ENCODE results near the gene ACMSD.
"Not testable (repeated sequence)": the region's sequence is repeated elsewhere in the genome, so short reads cannot be mapped to it uniquely, and the experiment has no call there.

The ACMSD gene

DNA sequence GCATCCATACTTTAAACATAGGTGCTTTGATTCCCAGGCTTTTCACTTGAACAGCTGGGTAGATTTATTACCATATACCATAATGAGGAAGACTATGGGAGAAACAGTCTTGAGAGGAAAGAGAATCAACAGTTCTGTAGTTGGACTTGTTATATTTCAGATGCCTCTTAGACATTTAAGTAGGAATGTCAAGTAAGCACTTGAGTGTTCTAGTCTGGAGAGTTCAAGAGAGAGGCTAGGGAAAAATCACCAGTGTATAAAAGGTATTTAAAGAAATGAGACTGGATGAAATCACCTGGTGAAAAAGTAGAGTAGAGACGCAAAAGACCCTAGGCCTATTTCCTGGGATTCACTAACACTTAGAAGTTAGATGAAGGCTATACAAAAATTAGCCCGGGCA lies 66.8 kb downstream of the ACMSD start:
- DNase-seq (ENCODE audit: low read depth, low spot score): no peak

DNA sequence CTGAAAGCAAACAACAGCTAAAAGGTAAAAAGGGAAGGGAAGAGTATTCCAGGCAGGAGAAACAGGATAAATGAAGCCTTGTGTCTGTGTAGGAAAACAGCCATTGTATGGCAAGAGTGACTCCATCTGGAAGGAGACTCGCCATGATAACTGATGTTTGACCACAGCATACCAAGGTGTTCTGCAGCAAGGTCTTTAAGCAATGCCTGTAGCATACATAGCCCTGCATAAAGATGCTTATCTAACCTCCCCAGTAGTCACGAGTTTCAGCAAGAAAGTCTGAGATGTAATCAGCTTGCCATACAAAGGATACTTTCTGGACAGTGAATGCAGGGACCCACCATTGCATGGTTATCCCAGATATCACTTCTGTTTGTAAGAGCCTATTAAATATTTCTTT lies 68.3 kb downstream of the ACMSD start:
- DNase-seq (ENCODE audit: low read depth, low spot score): no peak

DNA sequence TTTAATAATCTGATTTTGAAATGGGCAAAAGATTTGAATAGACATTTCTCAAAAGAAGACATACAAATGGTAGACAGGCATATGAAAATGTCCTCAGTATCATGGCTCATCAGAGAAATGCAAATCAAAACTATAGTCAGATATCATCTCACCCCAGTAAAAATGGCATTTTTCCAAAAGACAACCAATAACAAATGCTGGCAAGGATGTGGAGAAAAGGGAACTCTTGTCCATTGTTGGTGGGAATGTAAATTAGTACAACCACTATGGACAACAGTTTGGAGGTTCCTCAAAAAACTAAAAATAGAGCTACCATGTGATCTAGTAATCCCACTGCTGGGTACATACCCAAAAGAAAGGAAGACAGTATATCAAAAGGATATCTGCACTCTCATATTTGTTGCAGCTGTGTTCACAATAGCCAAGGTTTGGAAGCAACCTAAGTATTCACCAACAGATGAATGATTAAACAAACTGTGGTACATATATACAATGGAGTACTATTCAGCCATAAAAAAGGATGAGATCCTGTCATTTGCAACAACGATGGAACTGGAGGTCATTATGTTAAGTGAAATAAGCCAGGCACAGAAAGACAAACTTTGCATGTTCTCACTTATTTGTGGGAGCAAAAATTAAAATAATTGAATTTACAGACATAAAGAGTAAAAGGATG lies 69.2 kb downstream of the ACMSD start:
- DNase-seq (ENCODE audit: low read depth, low spot score): not testable (repeated sequence)

DNA sequence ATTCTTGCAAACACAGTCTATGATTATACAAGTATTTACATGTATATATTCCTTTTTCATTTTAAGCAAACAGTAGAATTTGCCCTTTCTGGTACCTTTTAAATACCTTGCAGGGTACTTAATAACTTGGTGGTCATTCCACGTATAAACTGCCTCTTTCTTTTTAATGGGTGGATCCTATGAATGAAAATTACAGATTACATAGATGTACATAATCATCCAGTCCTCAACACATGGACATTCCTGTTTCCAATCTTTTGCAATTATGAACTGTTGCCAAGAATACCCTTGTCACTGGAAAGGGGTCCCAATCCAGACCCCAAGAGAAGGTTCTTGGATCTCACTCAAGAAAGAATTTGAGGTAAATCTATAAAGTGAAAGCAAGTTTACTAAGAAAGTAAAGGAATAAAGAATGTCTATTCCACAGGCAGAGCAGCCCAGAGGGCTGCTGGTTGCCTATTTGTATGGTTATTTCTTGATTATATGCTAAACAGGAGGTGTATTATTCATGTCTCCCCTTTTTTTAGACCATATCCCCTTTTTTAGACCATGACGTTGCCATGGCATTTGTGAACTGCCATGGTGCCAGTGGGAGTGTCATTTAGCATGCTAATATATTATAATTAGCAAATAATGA lies 72.5 kb downstream of the ACMSD start:
- DNase-seq (ENCODE audit: low read depth, low spot score): no peak

DNA sequence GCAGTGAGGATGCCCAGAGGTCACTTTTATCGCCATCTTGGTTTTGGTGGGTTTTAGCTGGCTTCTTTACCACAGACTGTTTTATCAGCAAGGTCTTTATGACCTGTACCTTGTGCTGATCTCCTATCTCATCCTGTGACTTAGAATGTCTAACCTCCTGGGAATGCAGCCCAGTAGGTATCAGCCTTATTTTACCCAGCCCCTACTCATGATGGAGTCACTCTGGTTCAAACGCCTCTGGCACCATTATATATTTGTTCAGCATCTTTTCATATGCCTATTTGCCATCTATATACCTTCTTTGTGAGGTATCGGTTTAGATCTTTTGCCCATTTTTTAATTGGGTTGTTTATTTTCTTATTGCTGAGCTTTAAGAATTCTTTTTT lies 73.0 kb downstream of the ACMSD start:
- DNase-seq (ENCODE audit: low read depth, low spot score): no peak

DNA sequence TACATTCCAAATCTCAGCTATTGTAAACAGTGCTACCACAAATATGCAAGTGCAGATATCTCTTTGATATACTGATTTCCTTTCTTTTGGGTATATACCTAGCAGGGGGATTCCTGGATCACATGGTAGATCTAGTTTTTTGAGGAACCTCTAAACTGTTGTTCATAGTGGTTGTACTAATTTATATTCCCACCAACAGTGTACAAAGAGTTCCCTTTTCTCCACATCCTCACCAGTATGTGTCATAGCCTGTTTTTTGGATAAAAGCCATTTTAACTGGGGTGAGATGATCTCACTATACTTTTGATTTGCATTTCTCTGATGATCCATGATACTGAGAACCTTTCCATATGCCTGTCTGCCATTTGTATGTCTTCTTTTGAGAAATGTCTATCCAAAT lies 73.9 kb downstream of the ACMSD start:
- DNase-seq (ENCODE audit: low read depth, low spot score): no peak

DNA sequence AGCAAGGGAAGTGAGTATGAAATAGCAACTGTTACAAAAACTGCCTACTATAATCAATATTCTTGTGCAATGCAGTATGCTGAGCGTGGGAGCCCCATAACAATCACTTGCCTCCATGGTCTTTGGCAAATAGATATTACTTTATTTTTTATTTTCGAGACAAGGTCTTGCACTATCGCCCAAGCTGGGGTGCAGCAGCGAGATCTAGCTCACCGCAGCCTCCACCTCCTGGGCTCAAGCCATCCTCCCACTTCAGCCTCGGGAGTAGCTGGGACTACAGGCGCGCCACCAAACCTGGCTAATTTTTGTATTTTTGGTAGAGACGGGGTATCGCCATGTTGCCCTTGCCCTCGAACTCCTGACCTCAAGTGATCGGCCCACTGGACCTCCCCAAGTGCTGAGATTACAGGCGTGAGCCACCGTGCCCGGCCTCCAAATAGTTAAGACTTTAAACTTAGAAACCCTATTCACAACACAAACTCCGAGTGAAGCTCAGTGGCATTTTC lies 79.0 kb downstream of the ACMSD start:
- no peak for DNase-seq (ENCODE audit: low read depth, low spot score)

DNA sequence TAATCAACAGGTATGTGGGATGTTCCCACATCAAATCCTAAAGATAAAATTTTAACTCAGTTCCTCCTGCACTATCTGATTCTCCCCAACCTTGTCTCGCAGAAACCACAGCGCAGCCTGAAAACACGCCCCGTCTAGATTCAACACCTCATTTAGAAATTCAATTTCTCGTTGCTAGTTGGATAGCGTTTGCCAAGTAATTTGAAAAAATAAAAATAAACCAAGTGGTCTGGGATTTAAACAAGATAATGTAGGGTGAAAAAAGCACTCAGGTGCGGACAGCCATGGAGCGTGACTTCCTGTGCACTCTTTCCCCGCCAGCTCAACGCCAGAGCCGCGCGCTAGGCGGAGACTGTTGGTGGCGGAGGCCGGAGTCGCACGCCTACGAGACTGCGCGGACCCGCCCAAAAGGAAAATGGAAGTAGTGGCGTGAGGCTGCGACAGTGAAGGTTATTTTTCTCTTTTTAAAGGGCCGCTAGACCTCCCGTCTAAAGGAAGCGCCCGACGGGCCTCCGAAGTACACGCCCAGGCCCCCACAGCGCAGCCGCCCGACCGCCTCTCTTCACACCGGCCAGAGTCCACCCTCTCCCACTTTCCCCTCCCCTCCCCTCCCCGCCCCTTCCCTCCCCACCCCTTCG lies 79.6 kb downstream of the ACMSD start:
- DNase-seq (ENCODE audit: low read depth, low spot score): peak; percentile 82

DNA sequence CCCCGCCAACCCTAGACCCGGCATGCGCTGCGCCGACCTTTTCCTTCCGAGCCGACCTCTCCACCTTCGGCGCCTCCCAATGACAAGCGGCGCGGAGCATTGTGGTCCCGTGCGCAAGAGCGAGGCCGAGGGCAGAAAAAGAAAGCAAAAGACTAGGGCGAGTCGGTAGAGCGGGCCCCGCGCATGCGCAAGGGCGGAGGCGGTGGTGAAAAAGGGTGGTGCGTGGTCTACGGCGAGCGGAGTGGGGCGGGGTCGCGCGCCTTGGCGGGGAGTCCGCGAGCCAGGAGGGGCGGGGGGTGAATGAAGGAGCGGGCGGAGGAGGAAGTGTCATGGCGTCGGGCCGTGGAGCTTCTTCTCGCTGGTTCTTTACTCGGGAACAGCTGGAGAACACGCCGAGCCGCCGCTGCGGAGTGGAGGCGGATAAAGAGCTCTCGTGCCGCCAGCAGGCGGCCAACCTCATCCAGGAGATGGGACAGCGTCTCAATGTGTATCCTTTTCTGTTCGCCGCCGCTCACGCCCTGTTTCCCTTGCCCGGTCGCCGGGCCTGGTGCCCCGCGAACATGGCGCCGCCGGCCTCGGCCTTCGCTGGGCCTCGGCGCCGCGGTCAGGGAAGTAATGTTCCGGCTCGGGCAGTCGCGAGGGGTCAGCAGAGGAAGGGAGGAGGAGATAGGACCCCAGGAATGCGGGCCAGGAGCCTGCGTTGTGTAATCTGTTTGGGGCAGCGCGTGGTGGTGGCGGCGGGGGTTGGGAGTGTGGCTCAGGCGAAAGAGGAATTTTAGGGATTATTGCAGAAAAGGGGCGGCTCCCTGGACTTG lies 80.3 kb downstream of the ACMSD start, which contains the start of gene CCNT2:
TSS of gene CCNT2 (plus strand) at position 297 of the 815 bp plus-strand sequence. CDS start at position 330, 33 bp downstream.
- peak; percentile 99 for DNase-seq (ENCODE audit: low read depth, low spot score)

DNA sequence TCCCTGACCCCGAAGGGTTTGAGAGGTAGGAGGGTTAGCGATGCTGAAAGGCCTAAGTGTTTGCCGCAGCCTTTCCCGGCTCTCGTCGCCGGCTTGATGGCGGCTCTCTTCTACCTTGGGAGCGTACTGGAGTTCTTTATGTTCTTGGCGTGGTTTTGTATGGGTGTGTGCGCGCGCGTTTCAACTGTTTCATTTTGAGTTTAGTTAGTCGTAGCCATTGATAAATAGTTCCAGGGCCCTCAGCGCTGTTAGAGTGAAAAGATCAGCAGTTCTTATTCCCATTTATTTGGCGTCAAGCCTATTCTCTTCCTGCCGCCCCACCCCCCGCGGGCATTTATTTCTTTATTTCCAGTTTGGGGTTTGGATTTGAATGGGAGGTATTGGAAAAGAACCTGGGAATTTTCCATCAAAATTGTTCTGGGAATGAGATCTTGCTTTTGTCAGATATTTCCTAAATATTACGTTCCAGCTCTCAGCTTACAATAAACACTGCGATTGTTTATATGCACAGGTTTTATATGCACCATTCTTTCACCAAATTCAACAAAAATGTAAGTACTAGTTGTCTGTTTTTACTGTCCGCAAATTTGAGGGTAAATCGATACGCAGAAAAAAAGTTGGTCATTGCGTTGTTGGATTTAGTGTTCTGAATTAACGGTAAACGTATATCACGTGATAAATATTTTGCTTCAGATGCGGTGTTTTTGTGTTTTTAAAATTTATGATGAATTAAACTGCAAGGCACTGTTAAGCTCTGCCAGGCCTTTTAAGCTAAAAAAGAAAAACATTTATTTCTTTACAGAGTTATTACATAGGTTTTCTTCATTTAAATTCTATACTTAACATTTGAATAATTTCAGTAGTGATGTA lies 81.2 kb downstream of the ACMSD start:
- DNase-seq (ENCODE audit: low read depth, low spot score): peak; percentile 16

DNA sequence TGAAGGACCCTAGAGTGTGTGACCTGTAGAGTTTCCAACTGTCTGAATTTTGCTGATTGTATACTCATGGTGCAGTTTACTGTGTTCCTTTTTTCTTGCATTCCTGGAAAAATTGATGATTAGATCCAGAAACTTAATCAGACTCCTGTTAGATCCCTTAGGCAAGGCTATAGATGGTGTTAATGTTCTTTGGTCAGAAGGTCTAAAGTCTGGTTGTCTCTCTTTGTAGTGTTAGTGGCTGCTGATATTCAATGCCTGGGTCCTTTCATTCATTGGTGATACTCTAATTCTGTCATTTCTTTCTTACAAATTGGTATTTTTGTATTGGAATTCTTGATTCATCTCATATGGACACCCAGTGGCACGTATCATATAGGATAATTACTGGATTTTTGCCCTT lies 86.5 kb downstream of the ACMSD start:
- no peak for DNase-seq (ENCODE audit: low read depth, low spot score)

DNA sequence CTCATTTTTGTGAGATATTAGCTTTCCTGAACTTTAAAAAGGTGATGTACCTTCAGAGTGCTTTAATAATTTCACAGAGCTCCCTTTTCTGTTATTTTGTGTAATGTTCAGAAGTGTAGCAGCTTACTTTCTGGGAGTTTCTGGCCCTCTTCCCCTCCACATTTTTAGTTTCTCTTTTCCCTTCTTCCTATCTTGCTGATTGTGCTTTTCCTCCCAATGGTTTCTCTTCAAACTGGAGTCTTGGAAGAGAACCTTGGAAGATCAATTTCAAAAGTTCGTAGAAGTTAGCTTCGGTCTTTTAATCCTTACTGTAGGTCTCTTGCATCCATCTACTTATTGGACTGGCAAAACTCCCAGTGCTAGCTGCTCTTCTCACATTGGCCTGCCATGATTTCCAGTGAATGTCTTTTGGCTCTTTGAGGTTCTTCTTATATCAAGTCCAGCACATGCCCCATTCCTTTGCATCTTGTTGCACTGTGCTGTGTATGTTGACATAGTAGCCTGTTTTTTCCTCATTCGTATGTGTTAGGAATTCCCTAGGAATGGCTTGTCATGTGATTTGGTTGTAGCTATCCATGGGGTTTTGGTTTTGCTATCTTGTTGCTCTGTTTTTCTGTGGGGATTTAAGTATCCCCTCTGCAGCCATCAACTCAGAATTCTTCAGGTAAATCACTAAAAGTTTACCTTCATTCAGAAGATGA lies 88.0 kb downstream of the ACMSD start:
- DNase-seq (ENCODE audit: low read depth, low spot score): no peak

DNA sequence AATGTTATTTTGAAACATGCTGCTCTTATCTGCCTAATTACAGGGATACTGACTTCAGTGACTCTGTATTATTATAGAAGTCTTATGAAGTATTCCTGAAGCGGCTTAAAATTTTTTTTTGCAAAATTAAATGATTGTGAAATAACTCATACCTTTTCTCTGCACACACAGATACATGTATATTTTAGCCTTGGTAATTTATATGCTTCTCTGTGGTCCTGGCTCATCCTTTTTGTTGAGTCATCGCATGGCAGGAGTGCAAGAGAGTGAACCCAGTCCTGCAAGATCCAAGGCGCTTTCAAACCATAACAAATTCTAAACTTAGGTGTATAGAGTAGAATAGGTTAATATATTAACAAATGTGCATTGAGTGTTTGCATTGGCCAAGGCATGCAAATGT lies 88.8 kb downstream of the ACMSD start:
- no peak for DNase-seq (ENCODE audit: low read depth, low spot score)

DNA sequence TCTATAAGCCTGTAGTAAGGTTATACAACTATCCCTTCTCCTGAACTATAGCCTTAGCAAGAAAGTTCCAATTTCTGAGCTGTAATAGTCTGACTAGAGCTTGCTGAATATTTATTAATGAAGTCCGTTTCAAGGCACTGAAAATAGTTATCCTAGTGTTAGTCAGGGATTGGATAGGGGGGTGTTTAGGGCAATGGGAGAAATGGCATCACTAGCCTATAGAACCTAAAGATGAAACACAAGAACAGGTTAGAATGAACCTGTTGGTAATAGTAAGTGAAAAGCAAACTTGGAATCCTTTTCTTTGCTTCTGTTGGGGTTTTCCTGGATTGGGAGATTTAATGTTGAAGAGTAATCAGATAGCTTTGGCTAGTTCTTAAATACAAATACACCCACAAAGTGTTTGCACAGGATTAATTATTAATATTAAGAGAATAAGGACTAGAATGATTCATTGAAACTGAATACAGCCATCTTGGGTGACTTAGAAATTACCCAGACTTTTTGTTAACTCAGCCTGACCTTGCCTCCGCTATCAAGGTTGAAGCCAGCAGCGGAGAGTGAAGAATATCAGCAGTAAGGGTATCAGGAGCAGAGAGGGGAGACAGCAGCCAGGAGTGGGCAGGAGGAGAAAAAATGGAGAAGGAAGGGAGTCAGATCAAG lies 94.6 kb downstream of the ACMSD start:
- no peak for DNase-seq (ENCODE audit: low read depth, low spot score)

DNA sequence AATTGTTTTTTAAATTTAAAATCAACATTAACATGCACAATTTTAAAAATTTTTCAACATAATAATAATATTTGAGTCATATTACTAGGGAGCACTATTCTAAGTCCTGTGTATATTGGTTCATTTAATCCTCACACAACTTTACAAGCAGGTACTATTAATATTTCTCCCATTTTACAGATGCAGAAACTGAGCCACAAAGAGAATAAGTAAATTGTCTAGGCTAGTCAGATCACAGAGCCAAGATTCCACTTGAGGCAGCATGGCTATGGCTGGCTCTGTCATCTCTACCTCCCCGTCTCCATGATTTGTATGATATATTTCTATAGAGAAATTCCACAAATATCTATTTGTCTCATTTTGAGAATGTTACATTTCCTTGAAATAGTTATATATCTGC lies 95.3 kb downstream of the ACMSD start:
- no peak for DNase-seq (ENCODE audit: low read depth, low spot score)

DNA sequence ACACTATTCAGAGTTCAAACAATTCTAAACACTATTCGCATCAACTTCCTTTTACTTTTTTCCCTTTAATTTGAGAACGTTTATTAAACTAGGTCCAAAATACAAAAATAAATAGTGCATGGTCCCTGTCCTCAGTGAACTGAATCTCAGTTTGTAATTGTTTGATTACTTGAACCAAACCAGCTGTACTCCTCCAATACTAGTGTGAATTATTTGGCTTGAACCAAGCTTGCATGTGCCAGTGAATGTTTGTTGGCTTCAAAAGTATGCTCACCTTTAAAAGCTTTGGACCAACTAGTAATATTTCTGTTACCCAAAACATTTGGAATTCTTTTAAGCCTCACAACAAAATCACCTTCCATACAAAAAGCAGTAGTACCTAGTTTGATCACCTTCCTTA lies 95.7 kb downstream of the ACMSD start:
- no peak for DNase-seq (ENCODE audit: low read depth, low spot score)

DNA sequence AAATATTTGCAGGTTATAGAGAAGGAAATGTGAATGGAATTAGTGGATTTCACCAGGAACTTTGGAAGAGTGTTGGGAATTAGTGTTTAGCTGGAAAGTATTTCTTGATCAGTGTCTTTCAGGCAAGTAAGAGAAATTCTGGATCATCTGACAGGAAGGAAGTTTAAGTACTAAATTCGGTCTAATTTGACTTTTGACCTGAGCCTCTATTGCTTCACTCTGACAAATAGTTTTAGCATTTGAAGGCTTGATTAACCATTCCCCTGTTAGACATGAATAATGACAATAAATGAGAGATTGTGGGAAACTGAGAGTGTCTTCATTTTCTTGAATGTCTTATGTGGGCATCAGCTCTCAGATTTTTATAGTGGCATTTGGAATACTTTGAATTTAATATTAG lies 96.2 kb downstream of the ACMSD start:
- DNase-seq (ENCODE audit: low read depth, low spot score): no peak

DNA sequence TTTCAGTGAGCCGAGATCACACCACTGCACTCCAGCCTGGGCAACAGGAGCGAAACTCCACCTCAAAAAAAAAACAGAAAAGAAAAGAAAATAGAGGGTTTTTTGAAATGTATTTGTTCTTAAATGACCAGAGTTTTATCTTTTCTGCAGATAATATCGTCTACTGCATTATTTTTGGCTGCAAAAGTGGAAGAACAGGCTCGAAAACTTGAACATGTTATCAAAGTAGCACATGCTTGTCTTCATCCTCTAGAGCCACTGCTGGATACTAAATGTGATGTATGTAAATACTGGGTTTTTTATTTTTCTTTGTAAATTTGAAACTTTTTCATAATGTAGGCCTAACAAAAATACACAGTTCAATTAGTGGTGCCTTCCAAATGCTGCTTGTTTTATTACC lies 98.3 kb downstream of the ACMSD start:
- no peak for DNase-seq (ENCODE audit: low read depth, low spot score)

DNA sequence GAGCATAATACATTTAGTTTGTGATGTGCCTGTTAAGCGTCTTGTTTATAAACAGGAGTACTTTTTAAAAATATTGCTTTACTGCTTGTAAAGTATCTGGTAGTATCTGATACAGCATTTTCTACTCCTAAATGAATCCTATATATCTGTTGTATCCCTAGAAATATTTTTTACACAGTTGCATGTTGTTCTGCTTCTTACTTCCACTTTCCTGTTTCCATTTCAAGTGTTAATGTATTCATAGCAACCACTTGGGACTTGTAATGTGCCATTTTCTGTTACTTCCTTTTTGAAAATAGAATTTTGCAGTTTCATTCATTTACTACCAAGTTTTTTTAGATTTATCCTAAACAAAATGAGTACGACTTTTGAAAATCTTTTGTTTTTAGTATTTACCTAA lies 105.1 kb downstream of the ACMSD start:
- no peak for DNase-seq (ENCODE audit: low read depth, low spot score)

DNA sequence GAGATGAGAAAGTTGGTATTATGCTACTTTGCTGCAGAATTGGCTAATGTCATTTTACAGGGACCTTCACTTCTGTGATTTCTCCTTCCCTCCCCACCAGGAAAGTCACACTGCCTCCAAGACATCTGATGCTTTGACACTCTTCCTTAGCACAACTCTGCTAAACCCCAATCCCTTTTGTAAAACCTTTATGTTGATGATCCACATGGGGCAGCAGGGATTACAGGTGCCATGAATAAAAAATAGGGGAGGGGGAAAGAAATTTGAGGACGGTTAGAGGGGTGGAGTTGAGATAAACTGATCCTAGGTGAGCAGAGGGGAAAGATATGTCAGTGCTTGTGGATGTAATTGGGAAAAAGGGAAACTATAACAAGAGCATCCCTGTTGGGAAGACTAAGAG lies 106.6 kb downstream of the ACMSD start:
- no peak for DNase-seq (ENCODE audit: low read depth, low spot score)

Data from activated CD4-positive, CD25-positive, alpha-beta regulatory T cell treated with anti-CD3 and anti-CD28 coated beads, Interleukin-2, amount 50 U/mL, for 16 hours (primary cell).